Activated T-cell treated with anti-CD3 and anti-CD28 coated beads, Interleukin-2, amount 50 U/mL, for 72 hours (primary cell): ENCODE data around the gene ZMYND15. TPM values are rescaled to one million over a fixed set of nuclear protein-coding genes. Genes with fewer than 3 reads are reported as not detected.

Experiments used
- ATAC-seq, 2 donors: fragments of 150-1000 bp; cut with Tn5 transposase; replicated peaks in 1 of 2; 2 replicates each; pipeline ENCODE4 v1.10.0; 2021; ENCODE audit warnings: moderate library complexity in 2 of 2, mild to moderate bottlenecking in 1 of 2
- DNase-seq, 2 donors: peaks; one replicate each; pipeline ENCODE4 v3.0.0; 2021 to 2022; ENCODE audit warnings: mixed read lengths in 1 of 2
- H3K27ac Mint-ChIP-seq: one replicate; pipeline ENCODE4 v1.8.0; 2022; ENCODE audit warnings: mild to moderate bottlenecking, moderate library complexity, mixed read lengths
- H3K27me3 Mint-ChIP-seq: one replicate; pipeline ENCODE4 v1.8.0; 2022; ENCODE audit warnings: low read depth, mixed read lengths
- H3K36me3 Mint-ChIP-seq, 2 donors: one replicate each; pipeline ENCODE4 v1.8.0; 2022; ENCODE audit warnings: mixed read lengths in 2 of 2, mild to moderate bottlenecking in 1 of 2; ENCODE audit not compliant: insufficient read depth in 2 of 2
- H3K4me1 Mint-ChIP-seq: one replicate; pipeline ENCODE4 v1.8.0; 2022; ENCODE audit warnings: low read depth, mixed read lengths
- H3K4me3 Mint-ChIP-seq, 2 donors: one replicate each; pipeline ENCODE4 v1.8.0; 2022; ENCODE audit warnings: mild to moderate bottlenecking in 2 of 2, mixed read lengths in 2 of 2, moderate library complexity in 2 of 2
- H3K9me3 Mint-ChIP-seq, 2 donors: one replicate each; pipeline ENCODE4 v1.8.0; 2022; ENCODE audit warnings: mixed read lengths in 2 of 2
- total RNA-seq, 2 donors: library from RNA; stranded (reverse); gene quantifications; one replicate each; pipeline ENCODE4 v1.2.3, GENCODE V29; 2022

The ZMYND15 gene
- total RNA-seq, 2 donors from 2014 or later, result 0.17 TPM; not detected in 1

- no peaks in the 10 kb centered on the region for H3K9me3 Mint-ChIP-seq
- no peak within 1 kb of the TSS for H3K27ac Mint-ChIP-seq
- H3K27me3 Mint-ChIP-seq, result peaks cover 52% of the 10 kb centered on the region
- DNase-seq, result peak in 1 of 2 donors; percentile 13
- no peaks in the 10 kb centered on the region for H3K36me3 Mint-ChIP-seq
- peak within 1 kb of the TSS; percentile 66 for H3K4me3 Mint-ChIP-seq
- ATAC-seq, result no peak
- H3K4me1 Mint-ChIP-seq, result peaks cover 35% of the 10 kb centered on the region
Observed at GRCh38 chr17:4786106-4786511, 46.5 kb downstream of the ZMYND15 start, which contains the start of gene VMO1. TSS of gene VMO1 (minus strand) at chr17:4786364. CDS start at chr17:4786352, 12 bp downstream.

- DNase-seq (no peak), ATAC-seq (no peak)
- H3K4me3 Mint-ChIP-seq, result peak overlapping the region; percentile 66
- no peak overlapping the region for H3K27ac Mint-ChIP-seq
- peaks cover 52% of the 10 kb centered on the region for H3K27me3 Mint-ChIP-seq
- H3K36me3 Mint-ChIP-seq, result peaks cover 0 to 1% of the 10 kb centered on the region in 2 donors
- H3K9me3 Mint-ChIP-seq, result no peaks in the 10 kb centered on the region
- H3K4me1 Mint-ChIP-seq, result peaks cover 38% of the 10 kb centered on the region
Observed at GRCh38 chr17:4786516-4786915, 46.9 kb downstream of the ZMYND15 start.

GRCh38 chr17:4788159-4788806, 48.6 kb downstream of the ZMYND15 start:
- DNase-seq, result no peak
- Mint-ChIP-seq H3K27me3 (peaks cover 42% of the 10 kb centered on the region), H3K36me3 (peaks cover 0 to 1% of the 10 kb centered on the region in 2 donors), H3K27ac (no peak overlapping the region), H3K9me3 (no peaks in the 10 kb centered on the region), H3K4me1 (peaks cover 38% of the 10 kb centered on the region), H3K4me3 (peak overlapping the region; percentile 23 to 63)
- no peak for ATAC-seq

GRCh38 chr17:4788807-4789700, 49.4 kb downstream of the ZMYND15 start, which contains the start of gene GLTPD2:
TSS of gene GLTPD2 (plus strand) at chr17:4788964. CDS start at chr17:4789012, 48 bp downstream.
- H3K4me1 Mint-ChIP-seq, result peaks cover 38% of the 10 kb centered on the region
- H3K4me3 Mint-ChIP-seq, result peak within 1 kb of the TSS; percentile 80 to 95
- no peak within 1 kb of the TSS for H3K27ac Mint-ChIP-seq
- peaks cover 34% of the 10 kb centered on the region for H3K27me3 Mint-ChIP-seq
- DNase-seq (no peak), ATAC-seq (no peak)
- H3K9me3 Mint-ChIP-seq, result no peaks in the 10 kb centered on the region
- H3K36me3 Mint-ChIP-seq, result peaks cover 0 to 1% of the 10 kb centered on the region in 2 donors

GRCh38 chr17:4789701-4789950, 50.0 kb downstream of the ZMYND15 start:
- no peak overlapping the region for H3K27ac Mint-ChIP-seq
- H3K27me3 Mint-ChIP-seq, result peaks cover 29% of the 10 kb centered on the region
- ATAC-seq (no peak), DNase-seq (no peak)
- peak overlapping the region; percentile 80 to 95 for H3K4me3 Mint-ChIP-seq
- H3K4me1 Mint-ChIP-seq, result peaks cover 38% of the 10 kb centered on the region
- H3K9me3 Mint-ChIP-seq, result no peaks in the 10 kb centered on the region
- H3K36me3 Mint-ChIP-seq, result peaks cover 0 to 1% of the 10 kb centered on the region in 2 donors

GRCh38 chr17:4789951-4790704, 50.5 kb downstream of the ZMYND15 start:
- Mint-ChIP-seq H3K4me1 (peaks cover 38% of the 10 kb centered on the region), H3K36me3 (peaks cover 0 to 1% of the 10 kb centered on the region in 2 donors), H3K4me3 (peak overlapping the region; percentile 80 to 95), H3K9me3 (no peaks in the 10 kb centered on the region), H3K27me3 (peaks cover 25% of the 10 kb centered on the region), H3K27ac (peak overlapping the region; percentile 56)
- peak; percentile 90 for ATAC-seq
- DNase-seq, result peak; percentile 90 to 92

GRCh38 chr17:4790705-4791088, 51.1 kb downstream of the ZMYND15 start:
- Mint-ChIP-seq H3K4me3 (peak overlapping the region; percentile 76 to 95), H3K27ac (peak overlapping the region; percentile 56), H3K27me3 (peaks cover 25% of the 10 kb centered on the region), H3K36me3 (peaks cover 0 to 1% of the 10 kb centered on the region in 2 donors), H3K9me3 (no peaks in the 10 kb centered on the region), H3K4me1 (peaks cover 36% of the 10 kb centered on the region)
- DNase-seq (no peak), ATAC-seq (no peak)

GRCh38 chr17:4795168-4795567, 55.5 kb downstream of the ZMYND15 start:
- H3K27me3 Mint-ChIP-seq, result no peaks in the 10 kb centered on the region
- peaks cover 29% of the 10 kb centered on the region for H3K4me1 Mint-ChIP-seq
- H3K27ac Mint-ChIP-seq, result peak overlapping the region; percentile 98
- H3K36me3 Mint-ChIP-seq, result peaks cover 3 to 8% of the 10 kb centered on the region in 2 donors
- H3K9me3 Mint-ChIP-seq, result no peaks in the 10 kb centered on the region
- ATAC-seq (no peak), DNase-seq (no peak)
- H3K4me3 Mint-ChIP-seq, result peak overlapping the region in 1 of 2 donors; percentile 98

Other genes with a start within 250 kb of the ZMYND15 start
- 1 to 10 TPM; 1.1 to 1.3 TPM for gene SPNS2, start 241.0 kb upstream of the ZMYND15 start, total RNA-seq
- gene MYBBP1A, start 184.4 kb upstream of the ZMYND15 start, total RNA-seq, result 10 to 100 TPM; 44.5 to 55.7 TPM
- not detected for gene GGT6, start 179.3 kb upstream of the ZMYND15 start, total RNA-seq
- gene SMTNL2, start 155.3 kb upstream of the ZMYND15 start, total RNA-seq, result not detected
- under 1 TPM in 1 of 2 donors, not detected in 1; 0.26 TPM for gene ALOX15, start 98.2 kb upstream of the ZMYND15 start, total RNA-seq
- gene PELP1, start 35.7 kb upstream of the ZMYND15 start, total RNA-seq, result 100 to 1,000 TPM in 1 of 2 donors, 10 to 100 TPM in 1; 93.8 to 113 TPM
- 100 to 1,000 TPM; 216 to 258 TPM for gene ARRB2, start 29.2 kb upstream of the ZMYND15 start, total RNA-seq
- 10 to 100 TPM in 1 of 2 donors, 1 to 10 TPM in 1; 9.9 to 14.0 TPM for gene MED11, start 8.4 kb upstream of the ZMYND15 start, total RNA-seq
- gene CXCL16, start 95 bp downstream of the ZMYND15 start, total RNA-seq, result 1 to 10 TPM; 2.2 to 4.3 TPM
- gene TM4SF5, start 32.1 kb downstream of the ZMYND15 start, total RNA-seq, result not detected
- 1 to 10 TPM in 1 of 2 donors, under 1 TPM in 1; 0.46 to 1.1 TPM for gene VMO1, start 46.5 kb downstream of the ZMYND15 start, total RNA-seq
- not detected for gene GLTPD2, start 49.1 kb downstream of the ZMYND15 start, total RNA-seq
- gene PSMB6, start 56.3 kb downstream of the ZMYND15 start, total RNA-seq, result 10 to 100 TPM; 56.3 to 68.7 TPM
- 10 to 100 TPM; 27.5 to 50.9 TPM for gene PLD2, start 67.3 kb downstream of the ZMYND15 start, total RNA-seq
- gene MINK1, start 93.5 kb downstream of the ZMYND15 start, total RNA-seq, result 10 to 100 TPM; 74.4 to 82.7 TPM
- gene C17orf107, start 159.7 kb downstream of the ZMYND15 start, total RNA-seq, result 1 to 10 TPM; 3.4 to 4.7 TPM
- gene CHRNE, start 163.3 kb downstream of the ZMYND15 start, total RNA-seq, result under 1 TPM; 0.60 to 0.89 TPM
- gene GP1BA, start 192.4 kb downstream of the ZMYND15 start, total RNA-seq, result under 1 TPM in 1 of 2 donors, not detected in 1; 0.26 TPM
- gene SLC25A11, start 200.2 kb downstream of the ZMYND15 start, total RNA-seq, result 10 to 100 TPM; 40.4 to 43.8 TPM
- 100 to 1,000 TPM; 176 to 201 TPM for gene RNF167, start 200.4 kb downstream of the ZMYND15 start, total RNA-seq
- 1,000 to 10,000 TPM; 1,225 to 1,232 TPM for gene PFN1, start 208.7 kb downstream of the ZMYND15 start, total RNA-seq
- 100 to 1,000 TPM in 1 of 2 donors, 10 to 100 TPM in 1; 90.0 to 102 TPM for gene ENO3, start 211.3 kb downstream of the ZMYND15 start, total RNA-seq
- gene SPAG7, start 228.0 kb downstream of the ZMYND15 start, total RNA-seq, result 100 to 1,000 TPM; 140 to 158 TPM
- gene CAMTA2, start 247.8 kb downstream of the ZMYND15 start, total RNA-seq, result 100 to 1,000 TPM; 206 to 207 TPM